CD1c-positive myeloid dendritic cell (primary cell): Measurements from ENCODE around the gene ATP8A1.
A peak's percentile ranks its signal among the peaks of the same experiment; 100 is the strongest.
"Not testable (repeated sequence)": the region's sequence is repeated elsewhere in the genome, so short reads cannot be mapped to it uniquely, and the experiment has no call there.

Experiments
- DNase-seq: peaks from one replicate; pipeline ENCODE4 v3.0.0-alpha.2; 2016; ENCODE audit errors: extremely low spot score

The ATP8A1 gene

GRCh38 chr4:42410446-42410845 lies 246.5 kb downstream of the ATP8A1 start:
- DNase-seq, result no peak

GRCh38 chr4:42404001-42404400 lies 252.9 kb downstream of the ATP8A1 start:
- no peak for DNase-seq

DNA sequence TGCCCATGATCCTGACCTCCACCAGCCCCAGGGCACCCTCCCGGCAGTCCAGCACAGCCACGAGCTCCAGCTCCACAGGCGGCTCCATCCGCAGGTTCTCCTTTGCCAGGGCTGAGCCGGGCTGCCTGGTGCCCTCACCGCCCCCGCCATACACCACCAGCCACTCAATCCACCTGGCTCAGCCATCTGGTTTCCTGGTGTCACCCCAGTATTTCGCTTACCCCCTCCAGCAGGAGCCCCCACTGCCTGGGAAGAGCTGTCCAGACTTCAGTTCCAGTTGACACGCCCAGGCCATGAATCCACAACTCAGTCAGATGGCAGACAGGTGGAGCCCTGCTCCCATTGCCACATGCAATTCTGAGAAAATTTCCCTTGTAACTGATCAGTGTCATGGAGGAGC lies 255.7 kb downstream of the ATP8A1 start:
- DNase-seq, result no peak

DNA sequence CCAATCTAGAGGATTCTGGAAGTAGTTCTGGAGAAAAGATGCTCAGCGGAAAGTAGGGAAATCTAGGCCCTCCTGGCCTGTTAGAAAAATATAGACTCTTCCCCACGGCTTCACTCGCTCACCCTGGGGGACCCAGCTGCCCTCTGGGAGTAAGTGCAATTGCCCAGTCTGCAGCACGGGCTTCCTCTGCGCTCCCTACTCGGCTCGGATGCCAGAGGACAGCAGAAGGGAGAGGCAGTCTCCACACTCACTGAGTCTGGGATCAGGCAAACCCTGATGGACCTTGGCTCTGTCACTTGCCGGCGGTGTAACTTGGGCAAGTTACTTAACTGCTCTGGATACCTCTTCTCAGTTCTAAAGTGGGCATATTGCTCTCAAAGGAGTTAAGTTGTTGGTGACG lies 257.5 kb downstream of the ATP8A1 start:
- DNase-seq, result no peak

DNA sequence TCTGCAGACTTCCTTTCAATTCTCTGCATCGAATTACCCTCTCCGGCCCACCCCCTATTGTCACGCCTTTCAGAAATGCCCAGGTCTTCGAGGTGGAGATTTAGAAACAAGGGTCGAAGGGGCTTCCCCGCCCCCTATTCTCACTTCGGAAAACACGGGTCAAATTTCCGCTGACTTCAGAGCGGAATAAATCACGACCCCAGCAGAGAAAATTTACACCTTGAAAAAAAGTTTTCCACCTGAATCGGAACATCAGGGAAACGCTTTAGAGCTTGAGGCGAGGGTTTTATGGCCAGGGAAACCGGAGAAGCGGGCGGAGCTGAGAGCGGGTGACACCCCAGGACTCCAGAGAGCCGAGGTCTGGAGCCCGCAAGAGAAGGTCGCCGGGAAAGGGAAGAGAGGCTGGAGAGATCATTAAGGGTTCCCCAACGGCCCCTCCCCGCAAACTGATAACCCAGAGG lies 258.0 kb downstream of the ATP8A1 start:
- no peak for DNase-seq

GRCh38 chr4:42398171-42398870 lies 258.6 kb downstream of the ATP8A1 start:
- no peak for DNase-seq

GRCh38 chr4:42397635-42398170 lies 259.2 kb downstream of the ATP8A1 start:
- DNase-seq, result no peak

GRCh38 chr4:42396752-42397634 lies 259.9 kb downstream of the ATP8A1 start, which contains the start of gene SHISA3:
TSS of gene SHISA3 (plus strand) at chr4:42397488. CDS start at chr4:42398057, 569 bp downstream.
- no peak for DNase-seq

- no peak for DNase-seq
Measured at GRCh38 chr4:42396361-42396751, 260.5 kb downstream of the ATP8A1 start.

GRCh38 chr4:42395595-42395994 lies 261.3 kb downstream of the ATP8A1 start:
- DNase-seq, result no peak

- no peak for DNase-seq
Measured at GRCh38 chr4:42392436-42392835, 264.5 kb downstream of the ATP8A1 start.

- no peak for DNase-seq
Measured at GRCh38 chr4:42391981-42392380, 264.9 kb downstream of the ATP8A1 start.

DNA sequence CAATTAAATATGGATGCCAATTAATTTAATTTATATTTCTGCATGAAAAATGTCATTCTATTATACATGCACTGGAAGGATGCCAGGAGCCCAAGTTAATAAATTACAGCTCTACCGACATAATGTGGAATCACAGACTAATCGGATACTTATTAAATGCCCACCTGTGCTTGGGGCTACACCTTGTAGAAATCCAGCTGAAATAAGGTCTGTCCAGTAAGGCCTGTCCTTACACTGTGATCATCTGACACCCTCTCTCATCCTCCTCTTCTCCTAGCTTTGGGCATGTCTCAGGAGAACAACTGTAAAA lies 265.6 kb downstream of the ATP8A1 start:
- DNase-seq, result no peak

GRCh38 chr4:42390622-42391354 lies 266.1 kb downstream of the ATP8A1 start:
- DNase-seq, result no peak

- DNase-seq, result no peak
Measured at GRCh38 chr4:42385516-42385915, 271.4 kb downstream of the ATP8A1 start.

GRCh38 chr4:42381666-42382065 lies 275.2 kb downstream of the ATP8A1 start:
- DNase-seq, result no peak

DNA sequence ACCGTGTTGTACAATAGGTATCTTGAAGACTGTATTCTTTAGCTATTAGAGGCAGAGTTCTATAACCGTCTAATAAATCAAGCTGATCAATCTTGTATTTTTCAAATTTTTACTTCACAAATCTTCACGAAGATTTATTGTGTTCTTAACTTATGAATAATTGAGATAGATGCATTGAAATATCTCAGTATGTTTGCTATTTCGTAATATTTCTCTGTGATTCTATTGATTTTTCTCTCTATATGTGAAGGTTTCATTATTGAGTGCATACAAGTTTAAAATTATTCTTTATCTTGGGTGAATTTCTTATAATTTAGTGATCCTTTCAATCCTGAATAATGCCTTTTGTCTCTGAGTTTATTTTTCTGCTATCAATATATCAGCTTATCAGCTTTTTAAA lies 279.4 kb downstream of the ATP8A1 start:
- DNase-seq, result no peak

- DNase-seq, result not testable (repeated sequence)
Measured at GRCh38 chr4:42372303-42372702, 284.6 kb downstream of the ATP8A1 start.

DNA sequence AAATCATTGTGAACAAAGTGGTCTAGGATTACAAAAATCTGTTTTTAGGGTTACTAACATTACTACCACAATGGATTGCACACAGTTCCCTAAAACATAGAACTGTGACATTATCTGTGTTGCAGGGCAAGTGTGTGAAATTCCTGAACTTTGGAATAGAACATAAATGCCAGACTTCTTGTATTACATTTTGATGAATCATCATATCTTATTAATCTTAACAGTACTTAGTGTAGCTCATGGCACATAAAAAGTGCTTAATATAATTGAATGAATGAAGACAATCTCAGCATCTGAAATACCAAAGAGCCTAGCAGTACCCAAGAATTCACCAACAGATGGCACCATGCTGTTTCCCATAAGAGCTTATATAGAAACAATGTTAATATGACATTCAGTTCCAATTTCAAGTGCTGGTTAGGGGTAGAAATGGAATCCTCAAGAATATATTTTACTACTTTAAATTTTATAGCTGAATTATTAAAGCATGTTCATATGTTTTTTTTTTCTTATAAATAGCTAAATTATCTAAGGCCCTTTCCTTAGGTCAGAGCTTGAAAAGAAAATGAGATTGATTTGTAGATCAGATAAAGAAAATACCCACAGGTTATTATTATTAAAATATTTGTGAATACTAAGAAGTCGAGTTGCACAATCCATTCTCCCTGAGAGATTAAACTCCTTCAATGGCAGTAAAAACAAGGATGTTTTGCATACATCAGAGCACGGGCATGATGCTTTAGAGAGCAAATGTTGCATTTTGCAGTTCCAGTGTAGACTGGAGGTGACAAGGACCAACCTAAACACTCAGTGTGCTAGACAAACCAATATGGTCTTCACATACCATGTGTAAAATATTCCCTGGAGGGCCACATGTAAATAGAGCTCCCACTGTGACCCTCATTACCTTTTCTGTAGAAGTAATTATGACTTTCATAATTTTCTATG lies 285.3 kb downstream of the ATP8A1 start:
- DNase-seq, result peak; percentile 4

DNA sequence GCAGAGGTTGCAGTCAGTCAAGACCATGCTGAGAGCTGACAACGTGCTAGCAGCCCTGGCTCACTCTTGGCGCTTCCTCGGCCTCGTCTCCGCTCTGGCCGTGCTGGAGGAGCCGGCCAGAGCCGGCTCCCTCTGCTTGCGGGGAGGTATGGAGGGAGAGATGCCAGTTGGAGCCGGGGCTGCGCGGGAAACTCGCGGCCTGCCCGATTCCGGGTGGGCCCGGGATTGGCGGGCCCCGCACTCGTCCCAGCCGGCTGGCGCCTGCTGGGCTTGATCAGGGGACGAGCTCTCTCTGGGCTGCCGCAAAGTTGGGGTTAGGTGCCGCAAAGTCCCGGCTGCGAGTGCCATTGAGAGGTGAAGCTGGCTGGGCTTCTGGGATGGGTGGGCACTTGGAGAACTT lies 287.4 kb downstream of the ATP8A1 start:
- no peak for DNase-seq

DNA sequence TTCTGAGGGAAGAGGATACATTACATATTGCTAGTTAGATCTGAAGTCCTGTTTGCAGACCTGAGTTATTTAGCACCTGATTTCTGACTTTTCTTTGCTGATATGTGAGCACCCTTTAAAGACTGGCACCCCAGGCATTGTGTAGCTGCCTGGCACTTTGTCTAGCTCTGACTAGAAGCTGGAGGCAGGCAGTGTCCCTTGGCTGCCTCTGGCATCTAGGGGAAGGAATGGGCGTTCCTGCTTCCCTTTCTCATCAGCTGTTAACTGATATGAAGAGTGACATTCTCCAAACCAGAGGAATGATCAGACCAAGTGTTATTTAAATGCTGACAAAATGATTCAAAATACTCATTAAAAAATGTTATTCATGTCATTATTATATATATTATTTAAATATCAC lies 289.9 kb downstream of the ATP8A1 start:
- no peak for DNase-seq
